Measurements from ENCODE around the gene EIF2S3. TPM values are rescaled to one million over a fixed set of nuclear protein-coding genes. Genes with fewer than 3 reads are reported as not detected.

The EIF2S3 gene
- total RNA-seq, 1 experiment from 2014 or later: 201 TPM

DNA sequence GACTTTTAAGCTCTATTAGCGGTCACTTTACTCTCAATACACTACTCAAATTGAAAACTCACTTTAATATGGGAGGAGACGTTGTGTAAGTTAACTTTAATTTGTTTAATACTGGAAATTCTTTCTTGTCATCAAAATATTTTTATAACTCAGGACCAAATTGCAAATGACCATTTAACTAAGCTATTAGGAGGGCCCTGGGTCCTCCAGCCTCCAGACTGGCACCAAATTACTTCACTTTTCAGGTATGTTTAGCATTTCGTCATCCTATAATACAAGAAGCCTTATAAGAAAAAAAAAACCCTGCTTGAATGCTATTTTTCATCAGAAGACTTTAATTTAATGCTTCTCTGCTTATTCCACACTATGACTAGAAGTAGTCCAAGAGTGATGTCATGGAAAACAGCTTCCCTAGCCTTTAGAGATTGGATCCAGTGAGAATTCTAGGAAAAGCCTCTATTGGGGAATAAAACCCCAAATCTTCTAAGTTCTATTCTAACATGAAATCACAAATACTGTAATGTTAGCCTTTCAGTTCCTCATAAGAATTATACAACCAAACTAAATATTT lies 34.4 kb upstream of the EIF2S3 start:
- Histone ChIP-seq H3K9me2 (replicated peaks; ENCODE audit: low read length) (no peaks in the 10 kb centered on the region), H3K79me2 (ENCODE audit: low read length) (peaks cover 73% of the 10 kb centered on the region), H3K27ac (ENCODE audit: low read length) (no peak overlapping the region), H4K20me1 (ENCODE audit: low read length) (peaks cover 10% of the 10 kb centered on the region), H2AFZ (ENCODE audit: low read length) (no peak overlapping the region), H3K4me1 (ENCODE audit: insufficient read depth, low read length) (peaks cover 6% of the 10 kb centered on the region; the same call in 1 of the 2 replicates), H3K4me3 (ENCODE audit: low read length) (no peak overlapping the region), H3F3A (ENCODE audit: low read length, unreplicated experiment) (no peaks in the 10 kb centered on the region), H3K36me3 (ENCODE audit: low read depth, low read length) (no peaks in the 10 kb centered on the region), H3K4me2 (ENCODE audit: low read length) (no peak overlapping the region), H3K27me3 (ENCODE audit: low read length) (no peaks in the 10 kb centered on the region), H3K9me3 (ENCODE audit: low read length) (no peaks in the 10 kb centered on the region), H3K9ac (ENCODE audit: low read length) (no peak overlapping the region)
- ATAC-seq (no peak), DNase-seq (no peak)
- BruUV-seq (replicated peaks): no TSS peak
- intact Hi-C loops (cut with micrococcal nuclease): loop anchor here (10.0 kb wide), 1 partner anchor 86 kb away; no protein-coding TSS in a partner anchor
- TF ChIP-seq, protein P1, sequence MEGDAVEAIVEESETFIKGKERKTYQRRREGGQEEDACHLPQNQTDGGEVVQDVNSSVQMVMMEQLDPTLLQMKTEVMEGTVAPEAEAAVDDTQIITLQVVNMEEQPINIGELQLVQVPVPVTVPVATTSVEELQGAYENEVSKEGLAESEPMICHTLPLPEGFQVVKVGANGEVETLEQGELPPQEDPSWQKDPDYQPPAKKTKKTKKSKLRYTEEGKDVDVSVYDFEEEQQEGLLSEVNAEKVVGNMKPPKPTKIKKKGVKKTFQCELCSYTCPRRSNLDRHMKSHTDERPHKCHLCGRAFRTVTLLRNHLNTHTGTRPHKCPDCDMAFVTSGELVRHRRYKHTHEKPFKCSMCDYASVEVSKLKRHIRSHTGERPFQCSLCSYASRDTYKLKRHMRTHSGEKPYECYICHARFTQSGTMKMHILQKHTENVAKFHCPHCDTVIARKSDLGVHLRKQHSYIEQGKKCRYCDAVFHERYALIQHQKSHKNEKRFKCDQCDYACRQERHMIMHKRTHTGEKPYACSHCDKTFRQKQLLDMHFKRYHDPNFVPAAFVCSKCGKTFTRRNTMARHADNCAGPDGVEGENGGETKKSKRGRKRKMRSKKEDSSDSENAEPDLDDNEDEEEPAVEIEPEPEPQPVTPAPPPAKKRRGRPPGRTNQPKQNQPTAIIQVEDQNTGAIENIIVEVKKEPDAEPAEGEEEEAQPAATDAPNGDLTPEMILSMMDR (conservative IDR thresholded peaks at IDR 0.05; ENCODE audit: low read depth, low read length): no peak
- no peak for TF ChIP-seq EZH2phosphoT487 (IDR thresholded peaks at IDR 0.05; ENCODE audit: borderline replicate concordance, low read length)
- no peak for TF ChIP-seq EZH2 (IDR thresholded peaks at IDR 0.05; ENCODE audit: low read length, unreplicated experiment)
- POLR2A ChIA-PET (ENCODE audit: unreplicated experiment): no interaction called here
- CTCF ChIA-PET: no interaction called here

DNA sequence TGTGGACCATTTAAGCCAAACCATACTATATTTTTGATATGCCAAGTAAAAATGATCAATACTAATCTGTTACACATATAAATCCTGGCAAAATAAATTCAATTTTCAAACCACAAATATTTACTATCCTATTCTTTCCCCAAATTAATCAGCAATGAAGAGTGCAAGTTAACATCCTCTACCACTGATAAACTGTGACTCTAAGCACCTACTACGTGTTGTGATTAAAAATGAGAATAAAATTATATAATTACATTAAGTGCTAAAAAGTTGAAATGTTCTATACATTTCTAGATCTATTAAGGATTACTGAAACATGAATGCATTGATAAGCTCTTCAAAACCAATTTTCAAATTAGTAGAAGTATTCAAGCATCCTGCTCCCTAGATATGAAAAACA lies 31.2 kb upstream of the EIF2S3 start:
- H3F3A ChIP-seq (ENCODE audit: low read length, unreplicated experiment): no peaks in the 10 kb centered on the region
- H3K9me2 ChIP-seq (replicated peaks; ENCODE audit: low read length): no peaks in the 10 kb centered on the region
- peaks cover 64% of the 10 kb centered on the region for H3K79me2 ChIP-seq (ENCODE audit: low read length)
- H3K9me3 ChIP-seq (ENCODE audit: low read length): no peaks in the 10 kb centered on the region
- peak overlapping the region; percentile 83 for H3K4me2 ChIP-seq (ENCODE audit: low read length)
- TF ChIP-seq, protein P1 (conservative IDR thresholded peaks at IDR 0.05; ENCODE audit: low read depth, low read length): no peak
- TF ChIP-seq EZH2phosphoT487 (IDR thresholded peaks at IDR 0.05; ENCODE audit: borderline replicate concordance, low read length) (no peak), EZH2 (IDR thresholded peaks at IDR 0.05; ENCODE audit: low read length, unreplicated experiment) (no peak)
- intact Hi-C loops (cut with micrococcal nuclease): loop anchor here (10.0 kb wide), 1 partner anchor 89 kb away; no protein-coding TSS in a partner anchor
- H2AFZ ChIP-seq (ENCODE audit: low read length): no peak overlapping the region
- H3K9ac ChIP-seq (ENCODE audit: low read length): peak overlapping the region; percentile 82
- H4K20me1 ChIP-seq (ENCODE audit: low read length): peaks cover 10% of the 10 kb centered on the region
- ATAC-seq: no peak
- H3K27ac ChIP-seq (ENCODE audit: low read length): no peak overlapping the region
- H3K36me3 ChIP-seq (ENCODE audit: low read depth, low read length): no peaks in the 10 kb centered on the region
- POLR2A ChIA-PET (ENCODE audit: unreplicated experiment): no interaction called here
- peaks cover 12% of the 10 kb centered on the region; the same call in 1 of the 2 replicates for H3K4me1 ChIP-seq (ENCODE audit: insufficient read depth, low read length)
- no peaks in the 10 kb centered on the region for H3K27me3 ChIP-seq (ENCODE audit: low read length)
- CTCF ChIA-PET: no interaction called here
- no TSS peak for BruUV-seq (replicated peaks)
- peak overlapping the region; percentile 97 for H3K4me3 ChIP-seq (ENCODE audit: low read length)
- no peak for DNase-seq

DNA sequence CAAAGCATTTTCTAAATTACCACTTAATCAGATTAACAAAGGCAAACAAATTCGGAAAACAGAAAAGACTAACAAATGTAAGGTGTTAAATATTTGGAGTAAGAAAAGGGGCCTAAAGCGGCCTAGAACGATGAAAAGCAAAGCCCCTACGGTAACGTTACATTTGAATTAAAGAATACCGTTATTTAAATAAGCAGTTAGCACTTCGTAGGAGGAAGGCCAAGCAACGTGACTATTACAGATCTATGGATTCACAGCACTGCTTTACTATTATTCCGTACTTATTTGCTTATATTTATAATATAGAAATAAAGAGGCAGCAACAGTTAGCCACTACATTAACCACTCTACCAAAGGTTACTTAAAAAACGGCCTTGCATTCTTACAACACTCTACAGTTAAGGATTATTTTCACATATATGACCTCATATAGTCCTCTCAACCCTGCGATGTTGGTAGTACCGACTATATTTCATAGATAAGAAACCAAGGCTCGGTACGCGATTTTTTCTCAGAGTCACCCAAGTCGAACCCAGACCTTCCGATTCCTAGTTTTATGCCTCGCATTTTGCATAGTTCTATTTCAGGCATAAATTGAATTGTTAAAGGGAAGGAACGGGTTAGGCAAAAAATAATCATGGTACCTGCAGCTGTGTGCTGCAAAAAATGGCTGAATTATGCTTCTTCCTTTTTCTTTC lies 30.6 kb upstream of the EIF2S3 start:
- BruUV-seq (replicated peaks): TSS peak; percentile 55
- H3K4me1 ChIP-seq (ENCODE audit: insufficient read depth, low read length): peaks cover 12% of the 10 kb centered on the region; the same call in 1 of the 2 replicates
- POLR2A ChIA-PET (ENCODE audit: unreplicated experiment): no interaction called here
- CTCF ChIA-PET: no interaction called here
- peak overlapping the region; percentile 82 for H3K9ac ChIP-seq (ENCODE audit: low read length)
- H2AFZ ChIP-seq (ENCODE audit: low read length): no peak overlapping the region; the same call in 1 of the 2 replicates
- DNase-seq (peak; percentile 8), ATAC-seq (peak; percentile 3; the same call in 1 of the 2 replicates)
- no peaks in the 10 kb centered on the region for H3K36me3 ChIP-seq (ENCODE audit: low read depth, low read length)
- H3K9me3 ChIP-seq (ENCODE audit: low read length): no peaks in the 10 kb centered on the region
- no peaks in the 10 kb centered on the region for H3K27me3 ChIP-seq (ENCODE audit: low read length)
- peak overlapping the region; percentile 97 for H3K4me3 ChIP-seq (ENCODE audit: low read length)
- H3K27ac ChIP-seq (ENCODE audit: low read length): no peak overlapping the region
- H3K4me2 ChIP-seq (ENCODE audit: low read length): peak overlapping the region; percentile 83
- no peaks in the 10 kb centered on the region for H3K9me2 ChIP-seq (replicated peaks; ENCODE audit: low read length)
- H4K20me1 ChIP-seq (ENCODE audit: low read length): peaks cover 10% of the 10 kb centered on the region
- peaks cover 58% of the 10 kb centered on the region for H3K79me2 ChIP-seq (ENCODE audit: low read length)
- no peaks in the 10 kb centered on the region for H3F3A ChIP-seq (ENCODE audit: low read length, unreplicated experiment)
- no peak for TF ChIP-seq EZH2 (IDR thresholded peaks at IDR 0.05; ENCODE audit: low read length, unreplicated experiment)
- no peak for TF ChIP-seq EZH2phosphoT487 (IDR thresholded peaks at IDR 0.05; ENCODE audit: borderline replicate concordance, low read length)
- intact Hi-C loops (cut with micrococcal nuclease): loop anchor here (10.0 kb wide), 1 partner anchor 89 kb away; no protein-coding TSS in a partner anchor

All from PC-3 (cell line).